ENCODE data around the gene CSF3R.

CSF3R gene

DNA sequence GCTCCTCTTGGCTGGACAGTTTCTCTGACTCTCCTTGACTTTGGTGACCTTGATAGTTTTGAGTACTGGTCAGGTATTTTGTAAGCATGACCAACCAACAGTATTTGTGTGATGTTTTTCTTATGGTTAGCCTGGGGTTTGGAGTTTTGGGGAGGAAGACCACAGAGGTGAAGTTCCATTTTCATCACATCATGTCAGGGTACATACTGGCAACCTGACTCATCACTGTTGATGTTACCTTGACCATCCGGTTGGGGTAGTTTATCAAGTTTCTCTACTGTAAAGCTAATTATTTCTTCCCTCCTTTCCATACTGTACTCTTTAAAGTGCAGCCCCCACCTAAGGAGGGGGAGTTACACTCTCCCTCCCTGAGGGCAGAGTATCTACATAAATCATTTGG is 45.9 kb downstream of the CSF3R start:
- Histone ChIP-seq H3K9me3 (ENCODE audit: control insufficient read depth in 1 of 2, low read length in 2 of 2) (no peaks in the 10 kb centered on the region), H3K4me1 (ENCODE audit: control insufficient read depth in 1 of 2, insufficient read depth in 2 of 2, low read length in 2 of 2) (no peaks in the 10 kb centered on the region), H3K36me3 (ENCODE audit: control insufficient read depth in 1 of 2, insufficient read depth in 2 of 2, low read length in 2 of 2) (peaks cover 0 to 21% of the 10 kb centered on the region in 2 donors), H3K27ac (ENCODE audit: low read length) (no peak overlapping the region), H3K27me3 (ENCODE audit: low read depth, low read length) (no peaks in the 10 kb centered on the region), H3K4me3 (ENCODE audit: low read depth in 1 of 2, low read length in 2 of 2) (no peak overlapping the region)

DNA sequence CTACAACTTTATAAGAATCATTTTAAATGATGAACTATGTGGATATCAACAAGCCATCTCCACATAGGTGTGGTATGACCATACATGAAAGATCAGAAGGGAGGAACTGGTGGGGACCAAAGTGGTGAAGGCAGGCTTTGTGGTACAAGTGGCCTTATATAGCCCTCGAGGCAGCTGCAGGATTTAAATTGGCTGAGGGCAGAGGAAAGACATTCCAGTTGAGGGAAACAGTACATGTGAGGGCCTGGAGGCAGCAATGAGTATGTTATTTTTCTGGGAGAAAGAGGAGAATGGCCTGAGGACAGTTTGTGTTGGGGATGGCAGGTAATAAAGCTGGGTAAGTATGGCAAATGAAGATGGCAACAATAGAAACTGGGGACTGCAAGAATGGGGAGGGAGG is 49.6 kb downstream of the CSF3R start:
- no peaks in the 10 kb centered on the region for H3K27me3 ChIP-seq (ENCODE audit: low read depth, low read length)
- peaks cover 4 to 26% of the 10 kb centered on the region in 2 donors for H3K36me3 ChIP-seq (ENCODE audit: control insufficient read depth in 1 of 2, insufficient read depth in 2 of 2, low read length in 2 of 2)
- H3K27ac ChIP-seq (ENCODE audit: low read length) = no peak overlapping the region

DNA sequence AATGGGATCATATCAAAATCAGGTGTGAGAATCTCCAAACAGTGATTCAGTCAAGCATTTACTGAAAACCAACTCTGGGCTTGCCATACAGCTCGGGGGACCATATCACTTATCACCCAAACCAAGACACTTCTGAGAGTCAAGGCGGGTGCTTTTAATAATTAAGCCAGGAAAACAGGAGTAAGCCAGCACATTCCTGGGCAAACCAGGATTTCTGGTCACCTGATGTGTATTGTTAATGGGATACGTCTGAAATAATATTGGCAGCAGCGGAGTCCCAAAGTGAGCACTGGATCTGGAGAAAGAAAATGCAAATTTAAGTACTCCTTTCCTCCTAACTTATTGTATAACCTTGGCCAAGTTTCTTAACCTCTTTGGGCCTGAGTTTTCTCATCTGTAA is 50.1 kb downstream of the CSF3R start:
- H3K4me1 ChIP-seq (ENCODE audit: control insufficient read depth in 1 of 2, insufficient read depth in 2 of 2, low read length in 2 of 2) = no peaks in the 10 kb centered on the region
- no peaks in the 10 kb centered on the region for H3K27me3 ChIP-seq (ENCODE audit: low read depth, low read length)
- no peaks in the 10 kb centered on the region for H3K9me3 ChIP-seq (ENCODE audit: control insufficient read depth in 1 of 2, low read length in 2 of 2)
- H3K36me3 ChIP-seq (ENCODE audit: control insufficient read depth in 1 of 2, insufficient read depth in 2 of 2, low read length in 2 of 2) = peaks cover 4 to 23% of the 10 kb centered on the region in 2 donors
- H3K27ac ChIP-seq (ENCODE audit: low read length) = no peak overlapping the region
- H3K4me3 ChIP-seq (ENCODE audit: low read depth in 1 of 2, low read length in 2 of 2) = no peak overlapping the region

More for the DNA sequence above, 49.6 kb downstream of the CSF3R start:
- Histone ChIP-seq H3K4me3 (ENCODE audit: low read depth in 1 of 2, low read length in 2 of 2) (no peak overlapping the region), H3K4me1 (ENCODE audit: control insufficient read depth in 1 of 2, insufficient read depth in 2 of 2, low read length in 2 of 2) (no peaks in the 10 kb centered on the region), H3K9me3 (ENCODE audit: control insufficient read depth in 1 of 2, low read length in 2 of 2) (no peaks in the 10 kb centered on the region)

DNA sequence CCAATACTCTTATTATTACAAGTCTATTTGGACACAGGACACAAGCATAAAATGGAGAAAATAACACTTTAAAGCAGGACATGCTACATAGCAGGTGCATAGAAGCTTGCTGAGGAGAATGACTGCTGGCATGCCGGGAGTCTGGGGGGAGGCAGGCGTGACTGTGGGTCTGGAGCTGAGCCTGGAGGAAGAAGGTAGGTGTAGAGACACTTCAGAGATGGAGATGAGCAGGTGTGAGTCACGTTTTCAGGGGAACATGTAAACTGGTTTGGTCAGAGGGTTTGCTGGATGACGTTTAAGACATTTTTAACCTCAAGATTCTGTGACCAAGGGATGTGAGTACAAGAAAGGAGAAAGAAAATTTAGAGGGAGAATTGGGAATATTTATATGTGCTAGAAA is 56.9 kb downstream of the CSF3R start:
- Histone ChIP-seq H3K36me3 (ENCODE audit: control insufficient read depth in 1 of 2, insufficient read depth in 2 of 2, low read length in 2 of 2) (peaks cover 8 to 25% of the 10 kb centered on the region in 2 donors), H3K27me3 (ENCODE audit: low read depth, low read length) (no peaks in the 10 kb centered on the region), H3K27ac (ENCODE audit: low read length) (no peak overlapping the region), H3K9me3 (ENCODE audit: control insufficient read depth in 1 of 2, low read length in 2 of 2) (no peaks in the 10 kb centered on the region), H3K4me1 (ENCODE audit: control insufficient read depth in 1 of 2, insufficient read depth in 2 of 2, low read length in 2 of 2) (no peaks in the 10 kb centered on the region), H3K4me3 (ENCODE audit: low read depth in 1 of 2, low read length in 2 of 2) (no peak overlapping the region)

DNA sequence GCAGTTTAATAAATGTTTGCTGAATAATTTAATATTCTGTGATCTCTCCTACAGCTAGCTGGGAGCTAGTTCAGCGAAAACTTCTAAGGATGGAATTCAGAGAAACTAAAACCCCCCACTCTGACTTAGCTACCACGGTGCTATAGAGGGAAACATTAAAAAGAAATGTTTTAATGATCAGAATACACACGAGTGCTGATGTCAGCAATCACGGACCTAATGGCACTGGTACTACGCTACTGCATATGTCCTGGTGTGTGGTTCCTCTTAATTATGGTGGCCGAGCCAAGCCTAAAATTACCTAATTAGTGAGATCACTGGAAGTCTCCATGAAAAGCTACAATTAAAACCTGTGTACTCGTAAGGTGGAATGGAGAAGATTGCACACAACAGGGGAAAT is 61.1 kb downstream of the CSF3R start:
- no peak overlapping the region for H3K4me3 ChIP-seq (ENCODE audit: low read depth in 1 of 2, low read length in 2 of 2)
- H3K9me3 ChIP-seq (ENCODE audit: control insufficient read depth in 1 of 2, low read length in 2 of 2) = no peaks in the 10 kb centered on the region
- no peak overlapping the region for H3K27ac ChIP-seq (ENCODE audit: low read length)
- H3K36me3 ChIP-seq (ENCODE audit: control insufficient read depth in 1 of 2, insufficient read depth in 2 of 2, low read length in 2 of 2) = peaks cover 8 to 32% of the 10 kb centered on the region in 2 donors
- no peaks in the 10 kb centered on the region for H3K27me3 ChIP-seq (ENCODE audit: low read depth, low read length)
- peaks cover 0 to 5% of the 10 kb centered on the region in 2 donors for H3K4me1 ChIP-seq (ENCODE audit: control insufficient read depth in 1 of 2, insufficient read depth in 2 of 2, low read length in 2 of 2)

DNA sequence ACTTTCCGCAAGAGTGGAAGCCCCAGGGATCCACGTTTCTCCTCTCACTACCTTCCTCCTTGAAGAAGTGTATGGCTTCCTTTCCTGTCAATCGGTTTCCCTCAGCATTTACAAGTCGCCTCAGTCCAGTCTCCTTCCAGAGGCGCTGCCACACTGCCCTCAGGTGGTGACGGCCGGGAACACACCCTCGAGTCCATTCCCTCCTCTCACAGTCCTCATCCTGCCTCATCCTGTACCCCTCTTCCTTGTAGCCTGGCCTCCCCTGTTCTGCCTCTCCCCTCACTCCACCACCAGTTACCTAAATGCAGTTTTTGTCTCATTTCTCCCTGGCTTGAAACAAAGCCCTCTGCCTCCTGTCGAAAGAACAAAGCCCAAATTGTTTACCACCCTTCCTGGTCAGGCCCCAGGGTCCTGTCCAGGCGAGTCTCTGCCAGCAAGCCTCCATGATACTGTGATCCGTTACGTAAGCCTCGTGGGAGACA is 61.8 kb downstream of the CSF3R start:
- Histone ChIP-seq H3K27me3 (ENCODE audit: low read depth, low read length) (no peaks in the 10 kb centered on the region), H3K4me3 (ENCODE audit: low read depth in 1 of 2, low read length in 2 of 2) (no peak overlapping the region), H3K36me3 (ENCODE audit: control insufficient read depth in 1 of 2, insufficient read depth in 2 of 2, low read length in 2 of 2) (peaks cover 8 to 31% of the 10 kb centered on the region in 2 donors), H3K27ac (ENCODE audit: low read length) (no peak overlapping the region), H3K9me3 (ENCODE audit: control insufficient read depth in 1 of 2, low read length in 2 of 2) (no peaks in the 10 kb centered on the region), H3K4me1 (ENCODE audit: control insufficient read depth in 1 of 2, insufficient read depth in 2 of 2, low read length in 2 of 2) (peaks cover 0 to 5% of the 10 kb centered on the region in 2 donors)

DNA sequence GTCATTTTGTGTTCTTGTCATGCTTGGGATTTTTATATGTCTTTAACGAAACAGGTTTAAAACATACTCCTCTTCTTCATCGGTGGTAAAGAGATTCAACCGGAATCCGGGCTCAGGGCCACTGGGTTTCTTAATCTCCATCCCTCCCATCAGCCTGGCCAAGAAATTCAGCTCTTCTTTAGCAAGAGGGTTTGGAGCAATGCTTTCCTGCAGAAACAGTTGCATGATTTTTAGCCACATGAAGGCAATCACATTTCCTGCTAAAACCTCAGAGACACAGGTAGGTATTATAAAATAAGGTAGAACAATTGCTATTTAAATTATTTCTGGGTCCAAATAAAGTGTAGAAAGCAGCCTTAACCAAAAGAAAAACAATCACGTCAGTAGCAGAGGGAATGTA is 62.3 kb downstream of the CSF3R start:
- Histone ChIP-seq H3K36me3 (ENCODE audit: control insufficient read depth in 1 of 2, insufficient read depth in 2 of 2, low read length in 2 of 2) (peaks cover 8 to 27% of the 10 kb centered on the region in 2 donors), H3K27me3 (ENCODE audit: low read depth, low read length) (no peaks in the 10 kb centered on the region), H3K27ac (ENCODE audit: low read length) (no peak overlapping the region), H3K4me3 (ENCODE audit: low read depth in 1 of 2, low read length in 2 of 2) (no peak overlapping the region), H3K4me1 (ENCODE audit: control insufficient read depth in 1 of 2, insufficient read depth in 2 of 2, low read length in 2 of 2) (peaks cover 0 to 5% of the 10 kb centered on the region in 2 donors), H3K9me3 (ENCODE audit: control insufficient read depth in 1 of 2, low read length in 2 of 2) (no peaks in the 10 kb centered on the region)

DNA sequence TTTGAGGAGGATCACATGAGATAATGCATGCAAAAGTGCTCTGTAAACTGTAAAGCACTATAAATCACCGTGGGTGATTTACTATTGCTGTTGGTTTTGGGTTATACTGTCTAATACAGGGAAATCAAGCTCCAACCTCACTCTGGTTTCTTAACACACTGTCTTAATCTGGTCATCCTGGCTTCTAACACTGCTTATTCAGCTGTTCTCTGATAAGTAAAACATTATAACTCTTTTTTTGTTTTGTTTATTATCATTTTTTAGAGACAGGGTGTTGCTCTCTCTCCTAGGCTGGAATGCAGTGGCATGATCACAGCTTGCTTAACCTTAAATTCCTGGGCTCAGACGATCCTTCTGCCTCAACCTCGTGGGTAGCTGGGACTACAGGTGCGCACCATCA is 63.1 kb downstream of the CSF3R start:
- Histone ChIP-seq H3K36me3 (ENCODE audit: control insufficient read depth in 1 of 2, insufficient read depth in 2 of 2, low read length in 2 of 2) (peaks cover 8 to 27% of the 10 kb centered on the region in 2 donors), H3K27me3 (ENCODE audit: low read depth, low read length) (no peaks in the 10 kb centered on the region), H3K9me3 (ENCODE audit: control insufficient read depth in 1 of 2, low read length in 2 of 2) (no peaks in the 10 kb centered on the region), H3K4me3 (ENCODE audit: low read depth in 1 of 2, low read length in 2 of 2) (no peak overlapping the region), H3K27ac (ENCODE audit: low read length) (no peak overlapping the region), H3K4me1 (ENCODE audit: control insufficient read depth in 1 of 2, insufficient read depth in 2 of 2, low read length in 2 of 2) (peaks cover 0 to 5% of the 10 kb centered on the region in 2 donors)

DNA sequence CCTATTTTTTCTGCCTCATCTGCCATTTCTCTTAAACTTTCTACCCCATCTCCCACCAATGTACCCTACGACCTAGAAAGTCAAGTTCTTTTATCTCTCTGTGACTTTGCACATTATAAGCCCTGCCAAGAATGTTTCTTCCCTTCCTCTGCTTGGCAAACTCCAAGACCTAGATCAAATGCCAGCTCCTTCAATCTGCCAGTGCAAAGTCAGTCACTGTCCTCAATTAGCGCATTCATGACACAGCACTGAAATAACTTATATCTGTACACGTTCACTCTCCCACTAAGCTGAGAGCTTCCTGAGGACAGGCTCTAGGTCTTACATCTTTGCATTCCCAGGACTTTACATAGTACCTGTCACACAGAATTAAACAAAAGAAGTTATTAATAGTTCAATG is 63.6 kb downstream of the CSF3R start:
- no peaks in the 10 kb centered on the region for H3K9me3 ChIP-seq (ENCODE audit: control insufficient read depth in 1 of 2, low read length in 2 of 2)
- no peak overlapping the region for H3K27ac ChIP-seq (ENCODE audit: low read length)
- H3K27me3 ChIP-seq (ENCODE audit: low read depth, low read length) = no peaks in the 10 kb centered on the region
- peaks cover 0 to 5% of the 10 kb centered on the region in 2 donors for H3K4me1 ChIP-seq (ENCODE audit: control insufficient read depth in 1 of 2, insufficient read depth in 2 of 2, low read length in 2 of 2)
- H3K36me3 ChIP-seq (ENCODE audit: control insufficient read depth in 1 of 2, insufficient read depth in 2 of 2, low read length in 2 of 2) = peaks cover 8 to 27% of the 10 kb centered on the region in 2 donors
- no peak overlapping the region for H3K4me3 ChIP-seq (ENCODE audit: low read depth in 1 of 2, low read length in 2 of 2)

DNA sequence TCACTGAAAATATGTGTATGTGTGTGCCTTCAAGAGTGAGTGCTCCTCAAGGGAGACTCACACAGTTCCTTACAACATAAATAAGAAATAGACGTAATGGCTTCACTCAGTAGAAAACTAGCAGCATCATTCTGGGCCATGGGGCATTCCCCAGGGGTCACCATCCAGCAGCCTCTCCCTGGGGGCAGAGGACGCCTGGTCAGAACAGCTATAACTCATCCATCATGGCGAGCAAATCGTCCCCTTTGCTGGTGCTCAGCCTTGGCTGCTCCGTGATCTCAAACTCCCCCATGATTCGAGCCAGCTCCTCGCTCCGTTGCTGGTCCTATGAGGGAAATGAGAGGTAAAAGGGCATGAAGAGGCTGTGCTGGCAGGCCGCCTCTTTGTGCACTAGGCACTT is 64.8 kb downstream of the CSF3R start:
- Histone ChIP-seq H3K4me1 (ENCODE audit: control insufficient read depth in 1 of 2, insufficient read depth in 2 of 2, low read length in 2 of 2) (peaks cover 0 to 5% of the 10 kb centered on the region in 2 donors), H3K4me3 (ENCODE audit: low read depth in 1 of 2, low read length in 2 of 2) (no peak overlapping the region), H3K36me3 (ENCODE audit: control insufficient read depth in 1 of 2, insufficient read depth in 2 of 2, low read length in 2 of 2) (peaks cover 5 to 24% of the 10 kb centered on the region in 2 donors), H3K9me3 (ENCODE audit: control insufficient read depth in 1 of 2, low read length in 2 of 2) (no peaks in the 10 kb centered on the region), H3K27me3 (ENCODE audit: low read depth, low read length) (no peaks in the 10 kb centered on the region), H3K27ac (ENCODE audit: low read length) (no peak overlapping the region)
